HG02678 (cell line): ENCODE results near the gene LIMS1.
A peak's percentile ranks its signal among the peaks of the same experiment; 100 is the strongest.
"Not testable (repeated sequence)": the region's sequence is repeated elsewhere in the genome, so short reads cannot be mapped to it uniquely, and the experiment has no call there.

Experiments
- ATAC-seq: cut with Tn5 transposase; IDR thresholded peaks from one replicate; pipeline ENCODE4 v1.9.1; 2021; ENCODE audit warnings: mild to moderate bottlenecking, moderate library complexity; ENCODE audit not compliant: unreplicated experiment

The LIMS1 gene, protein sequence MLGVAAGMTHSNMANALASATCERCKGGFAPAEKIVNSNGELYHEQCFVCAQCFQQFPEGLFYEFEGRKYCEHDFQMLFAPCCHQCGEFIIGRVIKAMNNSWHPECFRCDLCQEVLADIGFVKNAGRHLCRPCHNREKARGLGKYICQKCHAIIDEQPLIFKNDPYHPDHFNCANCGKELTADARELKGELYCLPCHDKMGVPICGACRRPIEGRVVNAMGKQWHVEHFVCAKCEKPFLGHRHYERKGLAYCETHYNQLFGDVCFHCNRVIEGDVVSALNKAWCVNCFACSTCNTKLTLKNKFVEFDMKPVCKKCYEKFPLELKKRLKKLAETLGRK

DNA sequence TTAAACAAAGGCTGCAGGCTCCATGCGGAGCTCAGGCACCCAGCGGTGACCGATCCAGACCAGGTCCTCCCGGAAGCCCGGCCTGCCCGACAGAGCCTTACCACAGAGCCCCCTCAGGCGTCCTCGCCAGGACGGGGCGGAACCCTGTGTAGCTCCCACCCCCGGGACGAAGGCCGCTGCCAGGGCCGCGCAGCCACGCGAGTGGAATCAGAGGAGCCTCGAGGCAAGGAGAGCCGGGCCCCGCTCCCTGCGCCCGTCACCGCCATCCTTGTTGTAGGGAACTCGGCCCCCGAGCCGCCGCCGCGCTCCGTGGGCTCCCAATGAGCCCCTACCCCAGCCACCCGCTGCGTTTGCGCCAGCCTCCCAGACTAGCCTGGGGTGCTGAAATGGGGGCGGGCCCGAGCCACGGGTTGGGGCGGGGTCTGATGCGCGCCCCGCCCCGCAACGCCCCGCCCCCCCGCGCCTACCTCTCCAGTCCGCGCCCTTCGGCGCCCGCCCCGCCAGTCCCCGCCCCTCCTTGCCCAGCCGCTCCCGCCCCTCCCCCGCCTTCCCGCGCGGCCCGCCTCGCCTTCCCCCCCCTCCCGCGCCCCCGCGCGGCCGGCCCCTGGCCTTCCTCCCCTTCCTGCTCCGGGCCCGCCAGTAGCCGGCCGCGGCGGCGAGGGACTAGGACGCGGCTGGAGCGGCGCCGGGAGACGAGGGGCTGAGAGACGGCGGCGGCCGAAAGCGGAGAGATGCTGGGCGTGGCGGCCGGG is at the start of gene LIMS1:
Gene LIMS1 (plus strand): TSS at position 639 of the 752 bp plus-strand sequence. CDS start 93 bp downstream, at position 732.
- ATAC-seq, result peak; percentile 86

DNA sequence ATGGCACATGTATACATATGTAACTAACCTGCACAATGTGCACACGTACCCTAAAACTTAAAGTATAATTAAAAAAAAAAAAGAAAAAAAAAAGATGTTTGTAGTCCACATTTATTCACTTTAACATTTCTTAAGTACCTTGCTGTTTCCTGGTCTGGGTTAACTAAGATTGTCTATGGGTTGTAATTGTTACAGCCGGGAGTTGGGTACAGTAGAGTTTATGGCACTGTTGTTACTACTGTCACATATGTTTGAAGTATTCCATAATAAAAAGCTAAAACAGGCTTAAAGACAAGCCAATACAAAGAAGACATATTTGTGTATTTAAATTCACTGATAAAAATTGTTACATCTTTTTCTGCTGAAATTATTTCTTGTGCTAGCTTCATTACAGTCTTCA is 49.0 kb upstream of the LIMS1 start:
- ATAC-seq, result no peak

DNA sequence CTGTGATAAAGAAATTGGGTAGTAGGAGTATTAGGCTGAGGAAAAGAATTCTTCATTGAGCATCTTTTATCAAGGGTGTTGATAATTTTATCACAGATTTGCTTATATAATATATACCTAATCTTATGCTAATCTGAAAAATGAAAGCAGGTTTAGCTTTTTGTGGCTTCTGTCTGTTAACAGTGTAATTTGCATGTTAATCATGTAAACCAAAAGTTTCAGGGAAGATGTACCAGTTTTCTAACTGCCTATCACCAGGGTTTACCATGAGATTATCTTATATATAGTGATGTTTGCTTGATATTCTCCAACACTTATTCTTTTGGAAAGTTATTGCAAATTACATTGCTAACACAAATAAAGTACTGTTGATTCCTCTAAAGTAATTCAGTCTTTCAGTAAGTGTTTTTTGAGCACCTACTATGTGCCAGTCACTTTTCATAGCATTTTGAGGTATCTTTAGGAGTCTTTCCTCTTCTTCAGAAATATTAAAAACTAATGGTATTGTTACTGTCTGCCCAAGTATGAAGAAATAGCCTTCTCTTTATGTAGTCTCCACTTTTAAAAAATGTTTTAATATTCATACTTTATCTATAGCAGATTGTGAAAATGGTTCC is 43.7 kb upstream of the LIMS1 start:
- ATAC-seq, result no peak

GRCh38 chr2:108491848-108492247 is 42.4 kb upstream of the LIMS1 start:
- ATAC-seq, result no peak

DNA sequence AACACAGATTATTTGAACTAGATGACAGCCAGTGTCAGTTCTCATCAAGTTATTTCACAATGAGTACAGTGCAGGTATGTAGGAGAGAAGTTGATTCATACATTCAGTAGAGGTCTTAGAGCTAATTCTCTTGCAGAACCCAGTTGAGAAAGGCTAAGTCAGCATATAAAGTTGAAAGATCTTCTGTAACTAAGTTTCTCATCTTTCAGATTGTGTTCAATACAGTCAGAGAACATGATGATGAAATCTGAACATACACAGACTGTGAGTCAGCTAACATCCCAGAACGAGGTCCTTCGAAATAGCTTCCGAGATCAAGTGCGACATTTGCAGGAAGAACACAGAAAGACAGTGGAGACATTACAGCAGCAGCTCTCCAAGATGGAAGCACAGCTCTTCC is 41.9 kb upstream of the LIMS1 start:
- ATAC-seq, result no peak

DNA sequence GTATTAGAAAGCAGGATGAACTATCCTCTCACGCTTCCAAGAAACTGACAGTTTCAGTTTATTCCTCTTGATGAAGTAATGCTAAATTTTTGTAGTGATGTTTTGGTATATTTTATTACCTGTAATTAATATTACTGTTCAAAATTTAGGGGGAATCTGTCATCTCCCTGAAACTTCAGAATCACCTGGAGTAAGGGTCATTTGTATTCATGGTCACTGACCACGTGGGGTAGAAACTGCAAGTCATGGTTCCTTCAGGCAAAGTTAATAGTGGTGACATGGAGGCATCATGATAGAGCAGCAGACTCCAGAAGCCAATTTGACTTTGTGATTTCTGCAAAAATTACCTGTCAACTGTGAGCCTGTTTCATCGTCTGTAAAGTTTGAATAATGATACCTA is 38.1 kb upstream of the LIMS1 start:
- not testable (repeated sequence) for ATAC-seq

- not testable (repeated sequence) for ATAC-seq
These were observed 26.6 kb upstream of the LIMS1 start for GRCh38 chr2:108507620-108508019.

DNA sequence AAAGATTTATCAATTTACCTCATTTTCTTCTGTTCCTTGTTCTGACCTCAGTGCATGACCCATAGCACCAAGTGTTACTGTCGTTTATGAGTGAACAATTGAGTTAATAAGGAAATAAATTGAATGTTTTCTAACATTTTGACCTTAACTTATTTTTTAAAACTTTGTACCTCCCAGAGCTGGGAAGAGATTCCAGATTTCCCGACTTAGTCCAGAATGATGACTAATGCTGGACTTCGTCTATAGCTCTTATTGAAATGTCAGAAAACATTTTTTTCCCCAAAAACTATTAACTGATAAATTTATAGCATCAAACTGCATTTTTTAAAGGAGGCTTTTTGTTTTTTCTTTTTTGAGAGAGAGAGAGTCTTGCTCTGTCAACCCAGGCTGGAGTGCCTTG is 21.8 kb upstream of the LIMS1 start:
- ATAC-seq, result not testable (repeated sequence)

- ATAC-seq, result not testable (repeated sequence)
These were observed 19.8 kb upstream of the LIMS1 start for GRCh38 chr2:108514478-108514877.

DNA sequence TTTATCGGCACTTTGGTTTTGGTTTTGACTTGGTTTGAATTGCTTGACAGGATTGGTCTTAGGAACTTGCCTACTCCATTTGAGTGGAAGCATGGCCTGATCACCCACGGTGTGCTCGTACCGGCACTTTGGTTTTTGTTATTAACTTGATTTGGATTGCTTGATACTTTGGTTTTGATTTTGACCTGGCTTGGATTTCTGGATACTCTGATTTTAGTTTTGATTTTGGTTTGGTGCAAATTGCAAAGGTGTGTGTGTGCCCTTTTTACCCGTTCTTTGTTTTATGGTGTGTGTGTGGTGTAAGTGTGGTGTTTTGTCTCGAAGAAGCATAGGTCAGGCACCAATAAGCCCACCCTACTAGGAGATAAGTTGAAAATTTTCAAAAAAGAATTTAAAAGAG is 9.6 kb upstream of the LIMS1 start:
- not testable (repeated sequence) for ATAC-seq

DNA sequence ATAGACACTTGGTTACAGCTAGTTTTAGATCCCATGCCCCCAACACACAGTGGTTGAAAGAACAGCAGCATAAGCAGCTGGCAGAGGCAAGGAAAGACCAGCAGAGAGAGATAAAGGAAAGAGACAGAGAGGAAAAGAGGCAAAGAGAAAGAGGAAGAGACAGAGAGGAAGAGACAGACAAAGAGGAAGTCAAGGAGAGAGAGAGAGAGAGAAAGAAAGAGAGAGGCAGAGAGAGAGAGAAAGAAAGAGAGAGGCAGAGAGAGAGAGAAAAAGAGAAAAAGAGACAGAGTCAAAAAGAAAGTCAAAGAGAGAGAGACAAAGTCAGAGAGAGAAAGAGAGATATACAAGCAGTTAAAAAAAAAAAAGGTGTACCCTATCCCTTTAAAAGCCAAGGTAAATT is 9.0 kb upstream of the LIMS1 start:
- ATAC-seq, result not testable (repeated sequence)

DNA sequence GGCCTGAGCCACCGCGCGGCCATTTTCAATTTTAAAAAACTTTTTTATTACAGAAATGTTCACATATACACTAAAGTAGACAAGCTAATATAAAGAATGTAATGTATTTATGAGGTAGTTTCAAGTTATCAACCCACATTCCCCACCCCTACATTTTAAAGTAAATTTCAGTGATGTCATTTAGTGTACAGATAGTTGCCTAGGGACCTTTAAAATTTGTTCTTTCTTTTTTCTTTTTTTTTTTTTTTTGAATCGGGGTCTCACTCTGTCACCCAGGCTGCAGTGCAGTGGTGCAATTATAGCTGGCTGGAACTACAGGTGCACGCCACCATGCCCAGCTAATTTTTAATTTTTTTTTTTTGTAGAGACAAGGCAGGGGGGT is 2.6 kb upstream of the LIMS1 start:
- ATAC-seq, result no peak

DNA sequence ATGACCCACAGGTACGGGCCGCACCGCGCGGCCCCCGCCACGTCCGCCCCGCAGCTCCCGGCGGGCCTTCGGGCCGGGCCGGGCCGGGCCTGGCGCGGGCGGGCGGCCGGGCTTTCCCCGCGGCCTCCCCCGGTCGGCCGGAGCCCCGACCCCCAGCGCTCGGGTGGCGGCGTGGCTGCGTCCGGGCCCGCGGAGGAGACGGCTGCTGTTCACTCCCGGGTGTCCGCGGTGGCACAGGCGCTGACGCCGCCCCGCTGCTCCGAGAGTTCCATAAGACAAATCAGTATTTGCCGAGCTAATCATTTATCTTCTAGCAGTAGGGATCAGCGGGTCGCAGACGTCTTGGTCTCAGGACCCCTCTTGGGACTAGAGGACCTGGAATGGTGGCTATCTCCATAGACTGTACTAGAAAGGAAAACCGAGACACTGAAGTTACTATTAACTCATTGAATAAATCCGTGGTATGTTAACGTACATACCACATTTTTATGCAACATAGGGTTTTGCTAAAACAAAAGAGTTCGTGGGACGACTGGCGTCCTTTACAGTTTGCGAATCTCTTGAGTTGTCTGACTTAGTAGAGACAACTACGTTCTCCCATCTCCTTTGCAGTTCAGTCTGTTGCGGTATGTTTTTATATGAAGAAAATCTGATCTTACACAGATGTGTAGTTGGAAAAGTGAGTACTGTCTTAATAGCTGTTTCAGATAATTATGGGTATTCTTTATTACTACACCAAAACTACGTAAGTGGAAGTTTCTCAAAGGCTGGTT is 500 bp downstream of the LIMS1 start:
- peak; percentile 33 for ATAC-seq

GRCh38 chr2:108535357-108535631 is 1.0 kb downstream of the LIMS1 start:
- ATAC-seq, result no peak

- no peak for ATAC-seq
These were observed 2.0 kb downstream of the LIMS1 start for GRCh38 chr2:108536133-108536780.

DNA sequence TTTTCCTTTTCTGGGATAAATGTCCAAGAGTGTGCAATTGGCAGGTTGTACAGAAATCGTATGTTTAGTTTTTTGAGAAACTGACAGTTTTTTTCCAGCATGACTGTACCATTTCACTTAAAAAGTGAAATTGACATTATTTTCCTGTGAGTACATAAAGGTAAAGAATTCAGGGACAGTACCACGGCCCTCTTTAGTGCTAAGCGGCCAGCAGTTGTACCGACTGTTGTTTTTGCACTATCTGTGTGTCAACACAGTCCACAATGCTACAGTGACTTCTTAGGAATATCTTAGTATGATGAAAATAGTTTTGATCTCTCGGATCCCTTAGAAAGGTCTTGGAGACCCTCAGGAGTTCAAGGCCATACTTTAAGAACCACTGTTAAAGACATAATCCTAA is 2.6 kb downstream of the LIMS1 start:
- ATAC-seq, result no peak

DNA sequence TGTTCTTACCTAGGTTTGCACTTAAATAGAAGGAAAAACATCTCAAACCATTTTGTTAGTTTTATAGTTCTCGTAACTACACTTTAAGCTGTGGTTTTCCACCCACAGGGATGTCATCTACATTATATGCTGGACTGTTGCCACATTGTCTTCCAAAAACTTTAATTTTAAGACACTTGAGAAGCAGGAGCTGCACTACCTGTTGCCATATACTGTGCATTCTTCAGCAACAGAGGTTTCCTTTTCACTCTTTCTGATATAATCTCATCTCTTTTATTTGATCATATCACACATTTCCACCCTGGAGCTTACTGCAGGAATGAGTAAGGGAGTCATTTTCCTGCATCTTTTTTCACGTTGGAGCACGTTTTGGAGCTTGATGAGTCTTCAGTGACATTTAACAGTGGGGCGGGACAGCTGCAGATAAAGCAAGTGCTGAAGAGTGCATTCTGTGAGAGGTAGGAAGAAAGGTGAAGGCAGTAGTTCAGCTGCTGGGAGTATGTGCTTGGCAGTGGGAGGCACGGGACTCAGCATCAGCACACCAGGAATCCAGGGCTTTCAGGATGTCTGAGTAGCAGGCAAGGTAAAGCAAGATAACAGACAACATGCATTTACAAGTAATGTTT is 3.8 kb downstream of the LIMS1 start:
- ATAC-seq, result no peak

GRCh38 chr2:108541451-108541850 is 7.2 kb downstream of the LIMS1 start:
- no peak for ATAC-seq

DNA sequence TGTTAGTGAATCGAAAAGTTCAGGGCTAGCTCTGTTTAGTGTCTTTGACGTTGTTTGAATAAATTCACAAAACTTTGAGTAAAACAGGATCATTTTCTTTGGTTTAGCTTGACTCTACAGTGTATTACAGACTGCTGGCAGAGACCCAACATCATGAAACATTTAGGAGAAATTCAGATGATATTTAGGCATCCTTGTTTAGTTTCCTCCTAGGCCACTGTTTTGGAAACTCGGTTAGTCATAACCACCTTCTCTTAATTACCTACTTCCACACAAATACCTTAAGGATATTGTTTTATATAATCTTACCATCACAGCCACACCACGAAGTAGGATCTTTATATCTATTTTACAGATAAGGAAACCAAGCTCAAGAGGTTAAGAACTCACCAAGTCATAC is 7.8 kb downstream of the LIMS1 start:
- no peak for ATAC-seq

DNA sequence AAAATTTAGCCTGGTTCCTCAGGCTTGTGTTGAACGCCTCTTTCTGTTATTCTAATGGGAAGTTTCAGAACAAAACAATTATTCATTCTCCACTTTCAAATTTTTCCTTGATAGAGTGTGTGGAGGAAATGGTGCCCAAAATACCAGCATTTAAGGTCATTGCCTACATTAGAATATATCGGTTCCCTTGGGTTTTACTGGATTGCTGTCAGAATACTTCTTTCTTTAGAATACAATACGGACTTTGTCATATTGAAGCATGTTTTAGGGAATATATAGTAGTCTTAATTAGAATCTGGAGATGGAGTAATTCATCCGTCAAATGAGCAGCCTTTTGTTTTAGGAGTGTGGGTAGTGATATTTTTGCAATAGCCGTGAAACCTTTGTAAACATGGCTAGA is 13.3 kb downstream of the LIMS1 start:
- no peak for ATAC-seq
